NCI-H345 treated with DMSO at 0.1 percent for 48 hours (cell line): Measurements from ENCODE around the gene PLPP2.

Experiments used
- DNase-seq: peaks from one replicate; lab custom pipeline; 2025; ENCODE audit not compliant: unreplicated experiment; lab: John Stamatoyannopoulos, UW

Gene PLPP2

GRCh38 chr19:293436-294110 lies 2.4 kb upstream of the PLPP2 start:
- no peak for DNase-seq

GRCh38 chr19:292951-293350 lies 1.7 kb upstream of the PLPP2 start:
- DNase-seq = no peak

GRCh38 chr19:292281-292884 lies 1.2 kb upstream of the PLPP2 start:
- DNase-seq = no peak

- DNase-seq = no peak
Measured at GRCh38 chr19:291561-292280, 518 bp upstream of the PLPP2 start.

- DNase-seq = peak; percentile 74
Measured at GRCh38 chr19:290372-291005, 714 bp downstream of the PLPP2 start.

- DNase-seq = no peak
Measured at GRCh38 chr19:289651-290371, 1.4 kb downstream of the PLPP2 start.

- DNase-seq = no peak
Measured at GRCh38 chr19:288911-289310, 2.3 kb downstream of the PLPP2 start.

GRCh38 chr19:287381-287871 lies 3.8 kb downstream of the PLPP2 start:
- DNase-seq = no peak

GRCh38 chr19:283395-283794 lies 7.8 kb downstream of the PLPP2 start:
- DNase-seq = no peak

GRCh38 chr19:282501-282900 lies 8.7 kb downstream of the PLPP2 start:
- no peak for DNase-seq

GRCh38 chr19:281992-282391 lies 9.2 kb downstream of the PLPP2 start:
- no peak for DNase-seq

- DNase-seq = no peak
Measured at GRCh38 chr19:281156-281853, 9.9 kb downstream of the PLPP2 start.

- DNase-seq = peak; percentile 81
Measured at GRCh38 chr19:280541-281009, 10.6 kb downstream of the PLPP2 start.

- no peak for DNase-seq
Measured at GRCh38 chr19:279656-280055, 11.5 kb downstream of the PLPP2 start.

- no peak for DNase-seq
Measured at GRCh38 chr19:279231-279630, 12.0 kb downstream of the PLPP2 start.

GRCh38 chr19:277581-278165 lies 13.5 kb downstream of the PLPP2 start:
- DNase-seq = no peak

GRCh38 chr19:277131-277530 lies 14.1 kb downstream of the PLPP2 start:
- no peak for DNase-seq

GRCh38 chr19:275958-276646 lies 15.1 kb downstream of the PLPP2 start:
- no peak for DNase-seq

- DNase-seq = no peak
Measured at GRCh38 chr19:275000-275399, 16.2 kb downstream of the PLPP2 start.
